Measurements from ENCODE around the gene ATP1A1.

The ATP1A1 gene

DNA sequence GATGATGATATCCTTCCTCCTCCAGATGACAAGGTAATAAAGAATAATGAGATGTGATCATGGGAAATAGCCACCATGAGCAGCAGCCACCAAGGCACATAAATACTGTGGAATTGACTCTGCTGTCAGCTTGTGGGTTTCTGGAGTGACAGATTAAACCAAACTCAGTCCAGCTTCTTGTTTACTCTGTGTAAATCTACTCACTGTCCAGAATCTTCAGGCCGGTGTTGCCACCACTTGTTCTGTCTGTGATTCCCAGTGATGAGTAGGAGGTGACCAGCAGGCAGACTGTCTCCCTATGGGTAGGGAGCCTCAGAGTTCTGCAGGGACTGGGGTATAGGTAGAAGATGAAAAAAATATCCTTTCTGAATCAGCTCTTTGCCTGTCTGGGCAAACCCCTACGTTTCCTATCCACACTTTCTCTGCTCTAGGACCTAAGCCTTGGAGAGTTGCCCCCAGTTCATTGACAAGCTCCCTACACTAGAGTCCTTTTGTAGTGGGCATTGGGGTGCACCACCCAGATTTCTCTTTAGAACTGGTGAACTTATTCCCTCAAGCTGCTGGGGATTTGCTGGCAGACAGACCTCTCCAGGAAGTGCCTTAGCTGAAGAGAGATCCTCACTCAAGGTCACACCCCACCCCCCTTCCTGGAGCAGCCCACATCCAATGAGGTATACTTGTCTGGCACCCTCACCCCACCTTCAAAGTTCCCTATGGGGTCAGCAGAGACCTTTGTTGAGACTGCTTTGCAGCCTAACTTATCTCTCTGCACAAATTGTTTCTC, 47.6 kb downstream of the ATP1A1 start:
- no peak for DNase-seq
- in situ Hi-C loops (cut with HindIII; ENCODE audit: low pct_ligation_motif_present, low pct_unique_long_range_greater_than_20kb, low sequenced_read_pairs), result no loop called here

DNA sequence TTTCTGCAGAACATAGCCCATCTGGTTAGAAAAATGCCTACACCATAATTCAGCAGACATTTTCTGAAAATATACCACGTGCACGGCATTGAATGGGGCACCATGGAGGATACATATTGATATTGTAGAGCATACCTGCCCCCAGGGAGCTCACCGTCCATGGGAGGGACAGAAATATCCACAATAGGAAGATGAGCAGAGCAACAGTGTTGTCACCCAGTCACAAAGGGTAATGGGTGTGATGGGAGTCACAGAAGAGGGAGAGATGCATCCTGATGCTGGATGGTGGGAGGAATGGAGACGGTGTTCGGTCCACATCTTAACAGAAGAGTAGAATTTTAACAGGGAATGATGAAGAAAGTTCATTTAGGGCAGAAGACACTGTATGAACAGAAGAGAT, 51.4 kb downstream of the ATP1A1 start:
- in situ Hi-C loops (cut with HindIII; ENCODE audit: low pct_ligation_motif_present, low pct_unique_long_range_greater_than_20kb, low sequenced_read_pairs), result no loop called here
- DNase-seq, result no peak

DNA sequence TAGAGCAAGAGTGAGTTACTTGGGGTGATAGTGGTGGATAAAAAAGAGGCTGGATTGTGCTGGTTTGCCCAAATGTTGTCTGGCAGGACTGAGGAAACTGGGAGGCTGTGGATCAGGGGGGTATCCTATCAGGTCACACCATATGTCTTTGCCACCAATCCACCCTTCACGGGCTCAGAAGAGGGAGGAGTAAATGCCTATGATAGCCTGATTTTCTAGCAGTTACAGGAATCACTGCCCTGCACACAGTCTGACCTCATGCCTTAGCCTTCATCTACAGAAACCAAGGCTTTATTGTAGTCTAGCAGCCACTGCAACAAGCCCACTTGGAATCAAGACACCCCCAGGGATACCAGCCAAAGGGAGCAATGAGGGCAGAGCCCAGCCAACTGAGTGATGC, 51.8 kb downstream of the ATP1A1 start:
- in situ Hi-C loops (cut with HindIII; ENCODE audit: low pct_ligation_motif_present, low pct_unique_long_range_greater_than_20kb, low sequenced_read_pairs), result no loop called here
- no peak for DNase-seq

DNA sequence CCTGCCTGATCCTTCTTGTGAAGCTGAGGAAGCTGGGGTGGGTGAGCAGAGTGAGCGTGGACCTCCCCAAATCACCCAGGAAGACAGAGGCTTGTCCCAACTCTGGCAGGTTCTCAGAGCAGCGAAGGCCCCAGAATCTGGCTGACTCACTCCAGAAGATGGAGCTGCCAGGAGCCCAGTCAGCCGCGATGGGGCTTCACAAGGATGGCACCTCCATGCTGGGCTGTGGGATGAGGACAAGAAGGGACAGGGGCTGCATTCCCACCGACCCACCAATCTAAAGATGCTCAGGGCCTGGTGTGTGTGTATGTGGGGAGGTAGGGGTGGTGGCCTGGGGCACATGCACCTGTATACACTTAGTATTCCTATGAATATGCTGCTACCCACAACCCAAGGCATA, 52.9 kb downstream of the ATP1A1 start:
- in situ Hi-C loops (cut with HindIII; ENCODE audit: low pct_ligation_motif_present, low pct_unique_long_range_greater_than_20kb, low sequenced_read_pairs), result no loop called here
- no peak for DNase-seq

DNA sequence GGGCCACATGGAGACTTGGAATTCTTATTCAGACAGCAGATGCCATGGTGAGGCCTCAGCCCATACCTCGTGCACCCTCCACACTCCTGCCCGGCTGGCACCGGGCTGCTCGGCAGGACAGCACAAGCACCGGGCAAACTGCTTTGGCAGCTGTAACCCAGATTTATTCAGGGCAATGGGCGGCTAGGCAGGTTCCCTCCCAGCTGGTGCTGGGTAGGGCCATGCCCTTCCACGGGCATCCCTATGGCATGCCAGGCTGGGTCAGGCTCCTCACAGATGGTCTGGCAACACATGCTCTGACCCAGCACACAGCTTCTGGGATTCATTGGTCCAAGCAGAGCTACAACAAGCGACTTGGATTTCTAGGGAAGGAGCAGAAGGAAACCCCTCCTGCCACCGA, 53.4 kb downstream of the ATP1A1 start:
- in situ Hi-C loops (cut with HindIII; ENCODE audit: low pct_ligation_motif_present, low pct_unique_long_range_greater_than_20kb, low sequenced_read_pairs), result no loop called here
- no peak for DNase-seq

DNA sequence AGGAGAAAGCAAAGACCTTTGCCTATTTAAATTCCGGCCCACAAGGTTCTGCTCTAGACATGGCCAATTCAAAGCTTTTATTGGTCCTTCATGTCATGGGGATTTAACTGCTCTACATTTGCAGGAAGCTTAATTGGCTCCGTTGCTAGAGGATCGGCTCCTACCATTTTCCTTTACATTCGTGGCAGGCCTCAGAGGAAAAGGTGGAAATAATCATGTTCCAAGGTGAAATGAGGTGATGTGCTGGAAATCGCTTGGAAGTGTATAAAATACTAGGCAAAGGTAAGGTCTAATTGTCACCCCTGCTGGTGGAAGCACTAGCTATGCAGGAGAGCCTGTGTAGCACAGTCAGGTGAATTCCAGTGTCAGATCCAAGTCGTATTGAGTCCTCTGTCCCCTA, 55.5 kb downstream of the ATP1A1 start:
- in situ Hi-C loops (cut with HindIII; ENCODE audit: low pct_ligation_motif_present, low pct_unique_long_range_greater_than_20kb, low sequenced_read_pairs), result no loop called here
- DNase-seq, result no peak

DNA sequence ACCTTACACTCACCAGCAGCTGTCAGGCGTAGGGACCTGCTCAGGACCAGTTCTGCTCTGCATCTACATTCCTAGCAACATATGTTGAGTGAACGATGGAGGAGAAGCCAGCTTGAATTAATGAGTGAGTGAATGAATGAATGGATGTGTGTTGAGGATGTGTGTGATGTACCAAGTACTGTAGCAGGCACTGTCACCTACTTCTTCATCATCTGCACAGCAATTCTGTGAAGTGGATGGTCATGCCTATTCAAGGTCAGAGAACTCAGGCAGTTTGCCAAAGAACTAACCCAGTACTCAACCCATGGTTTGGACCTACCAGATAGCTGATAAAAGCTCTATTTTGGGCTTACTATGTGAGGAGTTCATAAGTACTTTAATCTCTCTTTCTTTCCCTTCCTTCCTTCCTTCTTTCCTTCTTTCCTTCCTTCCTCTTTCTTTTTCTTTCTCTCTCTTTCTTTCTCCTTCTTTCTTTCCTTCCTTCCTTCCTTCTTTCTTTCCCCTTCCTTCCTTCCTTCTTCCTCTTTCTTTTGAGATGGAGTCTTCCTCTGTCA, 56.9 kb downstream of the ATP1A1 start:
- in situ Hi-C loops (cut with HindIII; ENCODE audit: low pct_ligation_motif_present, low pct_unique_long_range_greater_than_20kb, low sequenced_read_pairs), result no loop called here
- no peak for DNase-seq

DNA sequence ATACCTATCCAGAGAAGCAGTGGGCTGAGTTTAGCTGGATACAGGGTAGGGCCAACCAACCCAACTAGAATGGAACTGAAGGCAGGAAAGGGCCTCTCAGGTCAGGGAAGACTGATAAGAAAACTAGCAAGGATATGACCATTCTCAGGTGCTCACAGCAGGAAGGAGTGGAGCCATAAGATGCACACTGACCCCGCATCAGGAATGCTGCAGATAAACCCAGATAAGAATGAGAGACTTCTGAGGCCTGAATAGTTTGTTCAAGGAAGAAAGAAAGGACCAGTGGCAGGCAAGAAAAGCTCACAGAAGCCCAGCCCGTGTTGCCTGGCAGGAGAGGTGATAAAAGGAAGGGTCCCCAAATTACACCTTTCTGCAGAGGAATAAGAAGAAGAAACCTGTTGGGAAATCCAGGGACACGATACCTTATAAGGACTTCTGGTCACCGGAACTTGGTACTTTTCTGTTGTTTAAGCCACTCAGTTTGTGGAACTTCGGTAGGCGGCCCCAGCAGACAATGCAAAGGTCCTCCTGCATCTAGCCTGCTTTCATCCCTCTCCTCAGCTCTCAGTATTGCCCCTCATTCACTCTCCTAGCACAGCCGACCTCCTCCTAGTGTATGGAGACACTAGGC, 58.9 kb downstream of the ATP1A1 start:
- DNase-seq, result no peak
- in situ Hi-C loops (cut with HindIII; ENCODE audit: low pct_ligation_motif_present, low pct_unique_long_range_greater_than_20kb, low sequenced_read_pairs), result no loop called here

DNA sequence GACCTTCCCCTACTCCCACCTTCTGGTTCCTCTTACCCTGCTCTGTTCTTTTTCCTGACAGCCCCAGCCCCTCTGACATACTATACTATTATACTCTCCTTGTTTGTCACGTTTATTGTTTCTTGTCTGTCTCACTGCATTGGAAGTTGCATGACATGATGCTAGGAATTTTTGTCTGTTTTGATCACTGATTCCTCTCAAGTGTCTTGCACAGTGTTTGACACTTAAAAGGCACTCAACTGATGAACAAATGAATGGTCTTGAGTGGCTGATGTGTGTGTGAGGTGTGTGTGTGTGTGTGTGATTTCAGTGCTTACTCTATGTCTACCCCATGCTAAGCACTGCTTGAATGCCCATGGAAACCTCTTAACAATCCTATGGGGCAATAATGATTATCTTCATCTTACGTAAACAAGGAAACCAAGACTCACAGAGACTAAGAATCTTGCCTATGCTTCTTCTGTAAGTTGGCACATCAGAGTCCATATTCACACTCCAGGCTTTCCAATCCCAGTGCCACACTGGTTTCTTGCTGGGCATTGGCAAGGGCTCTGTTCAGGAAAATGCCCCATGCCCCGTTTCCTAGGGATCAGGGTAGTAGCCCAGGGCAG, 59.7 kb downstream of the ATP1A1 start:
- in situ Hi-C loops (cut with HindIII; ENCODE audit: low pct_ligation_motif_present, low pct_unique_long_range_greater_than_20kb, low sequenced_read_pairs), result no loop called here
- no peak for DNase-seq

DNA sequence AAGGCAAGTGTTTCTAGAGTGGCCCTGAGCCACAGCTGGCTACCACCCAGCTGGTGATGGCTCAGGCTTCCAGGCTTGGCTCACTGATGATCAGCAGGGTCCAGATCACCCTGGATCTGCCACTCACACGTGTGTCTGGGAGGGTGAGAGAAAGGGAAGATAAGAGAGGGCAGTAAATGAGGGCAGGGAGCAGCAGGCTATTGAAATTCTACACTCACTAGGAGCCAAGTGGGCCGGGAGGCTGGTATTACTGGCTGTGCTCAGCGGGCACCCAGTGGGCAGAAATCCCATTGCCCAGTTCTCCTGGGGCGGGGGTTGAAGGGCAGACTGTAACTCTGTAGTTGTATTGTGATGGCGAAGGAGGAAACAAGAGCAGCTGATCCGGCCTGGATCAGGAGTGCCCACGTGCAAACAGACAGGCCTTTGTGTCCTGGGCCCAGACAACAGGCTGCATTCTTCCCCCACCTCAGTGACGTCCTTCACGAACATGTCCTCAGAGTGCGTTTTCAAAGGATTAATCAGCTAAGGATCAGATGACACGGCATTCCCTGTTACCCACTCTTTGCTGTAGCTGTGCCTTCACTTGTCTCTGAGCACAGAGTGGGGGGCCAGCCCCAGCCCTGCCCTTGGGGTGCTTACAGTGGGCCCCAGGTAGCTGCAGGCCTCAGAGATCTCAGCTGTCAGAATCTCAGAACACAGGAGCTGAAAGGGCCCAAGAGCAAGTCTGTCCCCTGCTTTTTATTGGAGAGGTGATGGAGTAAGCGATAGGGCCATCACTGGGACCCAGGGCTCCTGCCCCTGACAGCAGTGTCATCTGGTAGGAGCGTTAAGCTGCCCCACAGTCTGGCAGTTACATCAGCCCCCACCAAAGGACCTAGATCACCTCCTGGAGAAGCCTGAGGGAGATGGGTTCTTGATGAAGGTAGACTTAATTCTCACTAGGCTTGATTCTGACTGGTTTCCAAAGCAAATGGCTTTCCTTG, 60.5 kb downstream of the ATP1A1 start:
- no peak for DNase-seq
- in situ Hi-C loops (cut with HindIII; ENCODE audit: low pct_ligation_motif_present, low pct_unique_long_range_greater_than_20kb, low sequenced_read_pairs), result no loop called here

DNA sequence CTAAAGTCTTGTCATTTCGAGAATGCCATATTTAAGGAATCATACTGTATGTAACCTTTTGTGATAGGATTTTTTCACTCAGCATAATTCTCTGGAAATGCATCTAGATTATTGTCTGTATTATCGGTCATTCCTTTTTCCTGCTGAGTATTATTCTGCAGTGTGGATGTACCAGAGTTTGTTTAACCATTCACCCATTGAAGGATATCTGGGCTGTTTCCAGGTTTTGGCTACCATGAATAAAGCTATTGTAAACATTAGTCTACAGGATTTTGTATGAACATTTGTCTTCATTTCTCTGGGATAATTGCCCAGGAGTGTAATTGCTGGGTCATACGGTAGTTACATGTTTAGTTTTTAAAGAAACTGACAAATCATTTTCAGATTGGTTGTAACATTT, 61.8 kb downstream of the ATP1A1 start:
- no peak for DNase-seq
- in situ Hi-C loops (cut with HindIII; ENCODE audit: low pct_ligation_motif_present, low pct_unique_long_range_greater_than_20kb, low sequenced_read_pairs), result no loop called here

DNA sequence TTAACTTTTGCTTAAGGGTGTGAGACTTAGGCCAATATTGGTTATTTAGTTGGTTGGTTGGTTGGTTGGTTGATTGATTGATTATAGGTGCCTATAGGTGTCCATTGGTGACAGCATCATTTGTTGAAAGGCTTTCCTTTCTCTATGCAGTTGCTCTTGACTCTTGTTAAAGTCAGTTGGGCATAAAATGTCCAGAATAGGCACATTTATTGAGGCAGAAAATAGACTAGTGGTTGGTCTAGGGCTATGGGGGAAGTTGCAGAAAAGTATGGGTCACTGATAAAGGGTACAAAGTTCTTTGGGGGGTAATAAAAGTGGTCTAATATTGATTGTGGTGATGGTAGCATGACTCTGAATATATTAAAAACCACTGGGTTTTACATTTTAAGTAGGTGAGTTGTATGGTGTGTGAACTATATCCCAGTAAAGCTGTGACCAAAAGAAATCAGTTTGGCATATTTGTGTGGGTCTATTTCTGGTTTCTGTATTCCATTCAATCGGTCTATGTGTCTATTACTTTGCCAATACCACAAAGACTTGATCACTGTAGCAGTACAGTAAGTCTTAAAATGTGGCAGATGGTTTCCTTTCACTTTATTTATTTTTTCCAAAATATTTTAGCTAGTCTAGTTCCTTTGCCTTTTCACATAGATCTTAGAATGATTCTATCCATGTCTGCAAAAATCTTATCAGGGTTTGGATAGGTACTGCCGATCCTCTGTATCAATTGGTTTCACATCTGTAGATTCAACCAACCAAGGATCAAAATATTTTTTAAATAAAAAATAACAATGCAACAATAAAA, 63.0 kb downstream of the ATP1A1 start:
- in situ Hi-C loops (cut with HindIII; ENCODE audit: low pct_ligation_motif_present, low pct_unique_long_range_greater_than_20kb, low sequenced_read_pairs), result no loop called here
- no peak for DNase-seq

DNA sequence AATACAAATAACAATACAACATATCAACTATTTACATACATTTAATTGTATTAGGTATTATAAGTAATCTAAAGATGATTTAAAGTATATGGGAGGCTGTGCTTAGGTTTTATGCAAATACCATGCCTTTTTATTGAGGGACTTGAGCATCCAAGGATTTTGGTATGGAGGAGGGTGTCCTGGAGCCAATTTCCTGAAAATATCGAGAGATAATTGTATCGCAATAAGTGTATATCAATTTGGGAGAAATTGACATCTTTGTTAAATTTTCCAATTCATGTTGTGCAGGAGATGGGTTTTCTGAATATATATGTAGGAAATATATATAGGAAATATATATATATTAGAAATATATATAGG, 63.5 kb downstream of the ATP1A1 start:
- DNase-seq, result no peak
- in situ Hi-C loops (cut with HindIII; ENCODE audit: low pct_ligation_motif_present, low pct_unique_long_range_greater_than_20kb, low sequenced_read_pairs), result no loop called here

DNA sequence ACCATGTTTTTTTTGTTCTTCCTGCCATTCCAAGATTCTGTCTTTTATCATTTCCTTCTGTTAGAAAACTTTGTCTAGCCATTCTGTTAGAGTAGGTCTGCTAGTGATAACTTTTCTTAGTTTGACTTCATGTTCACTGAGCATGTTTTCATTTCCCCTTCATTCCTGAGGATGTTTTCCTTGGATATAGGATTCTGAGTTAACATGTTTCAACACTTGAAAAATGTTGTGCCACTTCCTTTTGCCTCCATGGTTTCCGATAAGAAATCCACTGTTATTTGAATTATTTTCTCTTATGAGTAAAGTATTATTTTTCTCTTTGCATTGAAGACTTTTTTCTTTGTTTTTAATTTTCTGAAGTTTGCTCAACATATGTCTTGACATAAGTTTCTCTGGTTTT, 66.7 kb downstream of the ATP1A1 start:
- in situ Hi-C loops (cut with HindIII; ENCODE audit: low pct_ligation_motif_present, low pct_unique_long_range_greater_than_20kb, low sequenced_read_pairs), result no loop called here
- DNase-seq, result no peak

DNA sequence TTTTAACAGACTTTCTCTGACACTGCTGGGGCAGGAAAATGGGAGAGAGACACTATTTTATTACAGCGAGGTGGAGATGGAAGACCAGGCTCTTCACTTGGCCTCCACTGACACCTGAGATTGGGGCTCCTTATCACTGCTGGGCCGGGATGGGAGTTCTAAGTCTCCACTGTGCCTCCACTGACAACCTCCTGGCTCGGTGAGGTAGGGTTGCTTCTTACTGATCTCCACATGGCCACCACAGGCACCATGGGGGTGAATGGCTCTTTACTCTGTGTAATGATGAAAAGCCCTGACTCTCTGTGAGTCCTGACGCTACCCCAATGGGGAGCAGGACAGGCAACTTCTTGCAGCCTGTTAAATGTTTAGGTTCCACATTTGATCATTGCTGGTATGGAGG, 67.7 kb downstream of the ATP1A1 start:
- DNase-seq, result no peak
- in situ Hi-C loops (cut with HindIII; ENCODE audit: low pct_ligation_motif_present, low pct_unique_long_range_greater_than_20kb, low sequenced_read_pairs), result no loop called here

DNA sequence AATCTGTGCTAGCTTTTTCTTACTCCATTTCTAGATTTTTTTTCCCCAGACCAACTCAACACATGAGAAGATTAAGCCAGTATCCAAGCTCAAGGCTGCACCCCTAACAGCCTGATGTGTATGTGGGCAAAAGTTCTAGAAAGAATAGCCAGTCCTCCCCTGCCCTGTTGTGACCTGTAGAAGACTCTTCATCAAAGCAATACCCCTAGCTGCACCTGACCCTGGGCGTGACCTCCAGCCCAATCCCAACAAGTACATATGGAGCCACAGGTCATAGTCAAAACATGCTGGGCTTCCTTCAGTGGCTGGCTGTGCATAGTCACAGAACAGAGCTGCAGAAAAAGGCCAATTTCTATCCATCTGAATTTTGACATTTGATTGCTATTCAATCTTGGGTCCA, 72.5 kb downstream of the ATP1A1 start:
- no peak for DNase-seq
- in situ Hi-C loops (cut with HindIII; ENCODE audit: low pct_ligation_motif_present, low pct_unique_long_range_greater_than_20kb, low sequenced_read_pairs), result no loop called here

DNA sequence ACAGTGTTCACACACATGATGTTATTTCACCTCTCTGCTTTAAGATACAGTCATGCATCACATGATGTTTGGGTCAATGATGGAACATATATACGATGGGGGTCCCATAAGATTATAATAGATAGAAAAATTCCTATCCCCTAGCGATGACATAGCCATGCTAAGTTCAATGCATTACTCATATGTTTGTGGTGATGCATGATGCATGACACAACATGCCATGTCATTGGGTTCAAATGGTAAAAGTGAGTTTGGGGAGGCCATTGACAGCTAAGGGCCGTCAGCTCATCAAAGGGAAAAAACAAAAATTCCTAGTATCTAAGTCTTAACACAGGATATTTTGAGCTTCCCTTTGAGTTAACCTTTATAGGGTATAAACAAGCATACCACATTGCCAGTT, 73.6 kb downstream of the ATP1A1 start:
- in situ Hi-C loops (cut with HindIII; ENCODE audit: low pct_ligation_motif_present, low pct_unique_long_range_greater_than_20kb, low sequenced_read_pairs), result no loop called here
- DNase-seq, result no peak

DNA sequence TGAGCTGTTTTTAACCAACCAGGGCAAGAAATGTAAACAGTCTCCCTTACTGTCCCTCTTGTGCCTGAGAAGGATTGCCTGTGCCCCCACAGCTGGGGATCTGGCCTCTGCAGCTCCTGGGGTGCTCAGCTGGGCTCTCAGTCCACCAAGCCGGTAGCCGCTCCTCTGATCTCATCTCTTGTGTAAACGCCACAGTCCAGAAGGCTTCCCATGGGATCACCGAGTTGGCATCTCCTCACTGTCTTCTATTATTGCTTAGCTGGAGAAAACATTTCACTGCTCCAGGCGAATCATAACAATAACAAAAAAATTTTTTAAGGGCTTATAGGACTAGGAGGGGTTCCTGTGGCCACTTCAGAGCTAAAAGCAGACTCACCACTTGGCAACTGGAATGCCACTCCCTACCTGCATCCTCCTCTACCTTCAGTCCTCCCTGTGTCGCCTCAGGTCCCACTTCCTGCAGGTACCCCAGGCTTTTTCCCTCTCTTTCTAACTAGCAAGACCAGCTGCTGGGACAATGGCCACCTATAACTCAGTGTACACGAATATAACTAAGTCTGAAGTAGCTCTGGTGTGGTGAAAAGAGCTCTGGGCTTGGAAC, 75.8 kb downstream of the ATP1A1 start:
- no peak for DNase-seq

More for the DNA sequence above, 75.8 kb downstream of the ATP1A1 start:
- in situ Hi-C loops (cut with HindIII; ENCODE audit: low pct_ligation_motif_present, low pct_unique_long_range_greater_than_20kb, low sequenced_read_pairs), result no loop called here
